Tibial nerve (tissue), 4 donors: Measurements from ENCODE around the gene TRNP1. TPM values are rescaled to one million over a fixed set of nuclear protein-coding genes. Genes with fewer than 3 reads are reported as not detected.

Experiments
- DNase-seq, 2 donors: peaks; one replicate each; pipeline ENCODE4 v3.0.0-alpha.2; 2019; ENCODE audit warnings: low spot score in 2 of 2
- H3K27ac ChIP-seq, 4 donors: fragments of 200-600 bp; sonication (generic) in 3 of 4; one replicate each; pipeline ENCODE4 v1.5.1; 2017 to 2019; ENCODE audit warnings: mild to moderate bottlenecking in 1 of 4
- H3K27me3 ChIP-seq, 2 donors: fragments of 200-600 bp; sonication (generic) in 1 of 2; one replicate each; pipeline versions ENCODE4 v1.5.1 to v1.6.0; 2017 to 2019
- H3K36me3 ChIP-seq, 3 donors: fragments of 200-600 bp; sonication (generic); one replicate each; pipeline ENCODE4 v1.5.1; 2018 to 2019
- H3K4me1 ChIP-seq, 4 donors: fragments of 200-600 bp; sonication (generic) in 3 of 4; one replicate each; pipeline ENCODE4 v1.5.1; 2017 to 2019
- H3K4me3 ChIP-seq, 4 donors: fragments of 200-600 bp; sonication (generic) in 3 of 4; one replicate each; pipeline ENCODE4 v1.5.1; 2017 to 2019; ENCODE audit warnings: mild to moderate bottlenecking in 1 of 4, moderate library complexity in 1 of 4
- H3K9me3 ChIP-seq, 4 donors: fragments of 200-600 bp; sonication (generic) in 3 of 4; one replicate each; pipeline ENCODE4 v1.5.1; 2017 to 2019
- CTCF ChIP-seq, 5 experiments: fragments of 200-600 bp in 3 of 5; fragments of 450-650 bp in 2 of 5; sonication (generic) in 3 of 5; IDR thresholded peaks; one replicate each; pipeline ENCODE4 v1.5.1; 2016 to 2019; ENCODE audit warnings: antibody characterized with exemption in 5 of 5, mild to moderate bottlenecking in 3 of 5, moderate library complexity in 2 of 5
- EP300 ChIP-seq, 2 donors: sonication (generic); formaldehyde crosslinking; IDR thresholded peaks; one replicate each; pipeline ENCODE4 v1.6.1; 2017; ENCODE audit warnings: antibody characterized with exemption in 2 of 2, mild to moderate bottlenecking in 1 of 2
- POLR2A ChIP-seq, 2 donors: fragments of 450-650 bp; IDR thresholded peaks; one replicate each; pipeline ENCODE4 v1.6.1; 2017; ENCODE audit warnings: antibody characterized with exemption in 2 of 2, mild to moderate bottlenecking in 2 of 2, moderate library complexity in 2 of 2
- WGBS, 2 donors: methylation state at CpG; one replicate each; pipeline ENCODE4 v1.1.5; 2018; 5-methylcytosine and 5-hydroxymethylcytosine counted together
- total RNA-seq, 4 donors: library from RNA; depleted of rRNA; stranded (reverse); fragments of >200 nt; gene quantifications; one replicate each; pipeline ENCODE4 v1.1.0, GENCODE V29; 2016

TRNP1 gene
- total RNA-seq, 4 donors from 2014 or later, result 15.0 to 55.7 (median 52.4) TPM

DNA sequence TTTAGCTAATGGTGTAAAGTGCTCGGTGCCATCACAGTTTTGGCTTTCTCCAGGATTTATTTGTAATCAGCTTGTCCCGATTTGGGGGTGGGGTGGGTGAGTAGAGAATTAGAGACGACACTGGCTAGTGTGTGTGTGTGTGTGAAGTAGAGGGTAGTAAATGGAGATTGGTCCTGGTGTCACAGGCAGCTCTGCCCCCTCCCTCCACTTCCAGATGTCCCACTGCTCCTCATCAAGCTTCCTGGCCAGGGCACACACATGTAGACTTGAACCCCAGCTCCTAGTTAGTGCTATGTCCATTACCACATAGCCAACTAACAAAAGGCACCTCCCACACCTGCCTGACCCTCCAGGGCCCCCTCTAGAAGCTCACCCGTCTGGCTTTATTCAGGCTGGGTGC is 3.2 kb downstream of the TRNP1 start:
- H3K36me3 ChIP-seq, result no peaks in the 10 kb centered on the region
- H3K27ac ChIP-seq, result peak overlapping the region in 2 of 4 donors; percentile 1 to 54
- no peak for DNase-seq
- TF ChIP-seq CTCF (IDR thresholded peaks at IDR 0.05) (no peak), POLR2A (IDR thresholded peaks at IDR 0.05) (no peak), EP300 (IDR thresholded peaks at IDR 0.05) (no peak)
- no peak overlapping the region for H3K4me3 ChIP-seq
- H3K4me1 ChIP-seq, result peaks cover 0 to 73% (median 44%) of the 10 kb centered on the region in 4 donors
- no peaks in the 10 kb centered on the region for H3K9me3 ChIP-seq
- peaks cover 0 to 43% of the 10 kb centered on the region in 2 donors for H3K27me3 ChIP-seq
- WGBS, 2 donors, result 77 to 81% methylated on average over 4 of the region's 4 CpGs

GRCh38 chr1:26998429-26999300 is 5.2 kb downstream of the TRNP1 start:
- TF ChIP-seq CTCF (IDR thresholded peaks at IDR 0.05) (no peak), POLR2A (IDR thresholded peaks at IDR 0.05) (no peak), EP300 (IDR thresholded peaks at IDR 0.05) (no peak)
- 86 to 87% methylated on average over 11 of the region's 11 CpGs for WGBS, 2 donors
- H3K27me3 ChIP-seq, result peaks cover 0 to 23% of the 10 kb centered on the region in 2 donors
- H3K36me3 ChIP-seq, result no peaks in the 10 kb centered on the region
- H3K27ac ChIP-seq, result peak overlapping the region; percentile 16 to 93 (median 80)
- no peak for DNase-seq
- no peaks in the 10 kb centered on the region for H3K9me3 ChIP-seq
- H3K4me1 ChIP-seq, result peaks cover 0 to 76% (median 44%) of the 10 kb centered on the region in 4 donors
- no peak overlapping the region for H3K4me3 ChIP-seq

- H3K4me1 ChIP-seq, result peaks cover 0 to 77% (median 43%) of the 10 kb centered on the region in 4 donors
- peak overlapping the region; percentile 16 to 93 (median 80) for H3K27ac ChIP-seq
- no peak overlapping the region for H3K4me3 ChIP-seq
- no peaks in the 10 kb centered on the region for H3K9me3 ChIP-seq
- 40 to 48% methylated on average over 7 of the region's 7 CpGs for whole genome bisulfite sequencing, 2 donors
- H3K27me3 ChIP-seq, result peaks cover 0 to 19% of the 10 kb centered on the region in 2 donors
- no peaks in the 10 kb centered on the region for H3K36me3 ChIP-seq
- TF ChIP-seq CTCF (IDR thresholded peaks at IDR 0.05) (no peak), EP300 (IDR thresholded peaks at IDR 0.05) (peak; percentile 57 to 74), POLR2A (IDR thresholded peaks at IDR 0.05) (no peak)
- DNase-seq, result peak; percentile 50 to 74
Measured at GRCh38 chr1:26999440-26999987, 6.0 kb downstream of the TRNP1 start.

DNA sequence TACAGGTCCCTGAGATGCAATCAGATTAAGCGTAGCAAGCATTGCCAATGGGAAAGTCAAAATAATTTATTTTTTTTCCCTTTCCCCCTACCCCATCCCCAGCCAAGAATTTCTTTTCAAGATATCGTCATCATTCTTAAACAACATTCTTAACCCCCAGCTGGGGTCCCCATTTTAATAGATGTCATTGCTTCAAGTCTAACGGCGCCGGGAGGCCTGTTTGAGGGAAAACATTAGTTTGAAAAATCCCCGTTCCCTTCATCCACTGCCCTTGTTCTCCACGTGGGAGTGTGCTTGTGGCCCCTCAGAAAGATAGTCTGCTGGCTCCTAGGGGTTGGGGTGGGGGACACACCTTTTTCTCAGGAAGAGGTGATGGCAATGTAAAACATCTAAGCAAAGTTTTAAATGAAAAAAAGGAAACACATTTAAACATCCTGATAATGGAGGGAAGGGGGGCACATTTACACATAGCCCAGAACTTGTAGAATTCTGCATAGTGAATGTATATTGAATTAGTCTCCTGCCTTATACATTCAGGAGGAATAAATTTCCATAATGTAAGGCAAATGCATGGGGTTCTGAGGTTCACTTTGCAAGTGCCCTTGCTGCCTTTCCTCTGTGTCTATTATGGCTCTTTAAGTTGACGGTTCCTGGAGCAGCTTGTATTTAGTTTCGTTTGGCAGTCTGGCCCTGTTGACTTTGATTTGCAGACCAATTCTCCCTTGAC is 6.8 kb downstream of the TRNP1 start:
- H3K4me3 ChIP-seq, result no peak overlapping the region
- H3K9me3 ChIP-seq, result no peaks in the 10 kb centered on the region
- H3K36me3 ChIP-seq, result no peaks in the 10 kb centered on the region
- peak overlapping the region in 3 of 4 donors; percentile 17 to 93 (median 82) for H3K27ac ChIP-seq
- TF ChIP-seq POLR2A (IDR thresholded peaks at IDR 0.05) (no peak), CTCF (IDR thresholded peaks at IDR 0.05) (no peak), EP300 (IDR thresholded peaks at IDR 0.05) (no peak)
- no peak for DNase-seq
- H3K27me3 ChIP-seq, result peaks cover 0 to 12% of the 10 kb centered on the region in 2 donors
- H3K4me1 ChIP-seq, result peaks cover 0 to 77% (median 47%) of the 10 kb centered on the region in 4 donors
- WGBS, 2 donors, result 60 to 68% methylated on average over 9 of the region's 9 CpGs
